Fibroblast of lung (primary cell): ENCODE results near the gene TBXAS1. TPM values are rescaled to one million over a fixed set of nuclear protein-coding genes. Genes with fewer than 3 reads are reported as not detected.

Experiments used
- DNase-seq, 2 donors: peaks; one replicate each; pipeline versions ENCODE4 v3.0.0 to v3.0.0-alpha.2; 2010; ENCODE audit warnings: low read depth in 2 of 2
- H2AFZ ChIP-seq: 2 replicates; pipeline ENCODE4 v1.5.1; 2012; ENCODE audit warnings: low read length, control low read depth, inconsistent platforms
- H3K27ac ChIP-seq: 2 replicates; pipeline ENCODE4 v1.5.1; 2011; ENCODE audit warnings: low read length, control low read depth; ENCODE audit not compliant: insufficient read depth
- H3K27me3 ChIP-seq: 2 replicates; pipeline ENCODE4 v1.5.1; 2011; ENCODE audit warnings: mild to moderate bottlenecking, low read length; ENCODE audit not compliant: control insufficient read depth, insufficient read depth
- H3K36me3 ChIP-seq: 2 replicates; pipeline ENCODE4 v1.5.1; 2011; ENCODE audit warnings: low read length; ENCODE audit not compliant: control insufficient read depth, insufficient read depth
- H3K4me1 ChIP-seq: 2 replicates; pipeline ENCODE4 v1.5.1; 2011; ENCODE audit warnings: low read length; ENCODE audit not compliant: control insufficient read depth, insufficient read depth; ENCODE audit errors: extremely low read depth
- H3K4me2 ChIP-seq: 2 replicates; pipeline ENCODE4 v1.5.1; 2011; ENCODE audit warnings: low read length, control low read depth; ENCODE audit not compliant: insufficient read depth; ENCODE audit errors: extremely low read depth
- H3K4me3 ChIP-seq, 4 experiments: fragments of 200-600 bp in 1 of 4; sonication (generic) in 1 of 4; replicated peaks in 1 of 4; 2 replicates each; pipeline ENCODE4 v1.5.1; 2011 to 2016; ENCODE audit warnings: low read length in 4 of 4, low read depth in 3 of 4, mild to moderate bottlenecking in 3 of 4, control low read depth in 2 of 4, inconsistent platforms in 1 of 4, mixed read lengths in 1 of 4; ENCODE audit not compliant: insufficient read depth in 1 of 4; ENCODE audit errors: control extremely low read depth in 1 of 4
- H3K79me2 ChIP-seq: 2 replicates; pipeline ENCODE4 v1.5.1; 2012; ENCODE audit warnings: mild to moderate bottlenecking, low read length, inconsistent platforms; ENCODE audit not compliant: control insufficient read depth, insufficient read depth
- H3K9ac ChIP-seq: 2 replicates; pipeline ENCODE4 v1.5.1; 2011; ENCODE audit warnings: mild to moderate bottlenecking, low read length, control low read depth; ENCODE audit not compliant: insufficient read depth
- H3K9me3 ChIP-seq: 2 replicates; pipeline ENCODE4 v1.5.1; 2012; ENCODE audit warnings: low read depth, low read length; ENCODE audit not compliant: control insufficient read depth, insufficient read depth
- H4K20me1 ChIP-seq: 2 replicates; pipeline ENCODE4 v1.5.1; 2011; ENCODE audit warnings: low read length; ENCODE audit not compliant: control insufficient read depth, insufficient read depth; ENCODE audit errors: extremely low read depth
- EZH2 ChIP-seq: IDR thresholded peaks from 2 replicates; pipeline ENCODE4 v1.5.1; 2012; ENCODE audit warnings: low read length, control low read depth, mild to moderate bottlenecking; ENCODE audit errors: missing control alignments
- polyA plus RNA-seq, 2 donors: library from polyadenylated mRNA; depleted of rRNA in 1 of 2; stranded (reverse) in 1 of 2; unstranded in 1 of 2; fragments of >200 nt; gene quantifications; 2 replicates each; pipeline ENCODE4 v1.2.1, GENCODE V29; 2011 to 2012; ENCODE audit warnings: missing spikeins in 1 of 2
- total RNA-seq: library from RNA; depleted of rRNA; stranded (reverse); fragments of >200 nt; gene quantifications from 2 replicates; pipeline ENCODE4 v1.2.1, GENCODE V29; 2014
- TF ChIP-seq, protein P1 (sequence below), 2 donors: IDR thresholded peaks in 1 of 2; conservative IDR thresholded peaks in 1 of 2; 1 replicate in 1 of 2; 2 replicates in 1 of 2; pipeline ENCODE4 v1.5.1; 2011 to 2012; ENCODE audit warnings: low read length in 2 of 2, control low read depth in 1 of 2, inconsistent platforms in 1 of 2, low read depth in 1 of 2, mild to moderate bottlenecking in 1 of 2

The TBXAS1 gene
- total and polyA plus RNA-seq, 2 donors (not counting 1 experiment from before 2014, with no cell fraction given) = 1.5 to 2.1 TPM

DNA sequence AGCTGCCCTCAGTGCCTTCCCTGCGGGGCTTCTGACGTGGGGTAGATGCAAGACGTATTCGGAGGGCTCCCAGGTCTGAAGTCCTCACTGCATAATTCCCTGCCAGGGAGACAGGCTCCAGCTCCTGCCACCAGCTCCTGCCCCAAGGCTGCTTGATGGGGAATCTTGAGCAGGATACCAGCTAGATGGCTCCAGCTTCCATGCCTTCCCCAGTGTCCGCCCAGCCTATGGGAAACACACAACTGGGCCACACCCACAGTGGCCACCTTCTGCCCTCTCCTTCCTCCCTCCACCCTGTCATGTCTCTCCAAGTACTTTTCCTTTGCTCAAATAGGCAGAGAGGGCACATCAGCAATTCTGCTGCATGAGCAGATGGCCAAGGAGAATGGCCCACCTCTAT lies 137.9 kb downstream of the TBXAS1 start:
- H3K36me3 ChIP-seq = no peaks in the 10 kb centered on the region
- H3K4me3 ChIP-seq = no peak overlapping the region
- no peak overlapping the region for H2AFZ ChIP-seq
- H3K79me2 ChIP-seq = no peaks in the 10 kb centered on the region
- no peak for TF ChIP-seq EZH2
- TF ChIP-seq, protein P1, sequence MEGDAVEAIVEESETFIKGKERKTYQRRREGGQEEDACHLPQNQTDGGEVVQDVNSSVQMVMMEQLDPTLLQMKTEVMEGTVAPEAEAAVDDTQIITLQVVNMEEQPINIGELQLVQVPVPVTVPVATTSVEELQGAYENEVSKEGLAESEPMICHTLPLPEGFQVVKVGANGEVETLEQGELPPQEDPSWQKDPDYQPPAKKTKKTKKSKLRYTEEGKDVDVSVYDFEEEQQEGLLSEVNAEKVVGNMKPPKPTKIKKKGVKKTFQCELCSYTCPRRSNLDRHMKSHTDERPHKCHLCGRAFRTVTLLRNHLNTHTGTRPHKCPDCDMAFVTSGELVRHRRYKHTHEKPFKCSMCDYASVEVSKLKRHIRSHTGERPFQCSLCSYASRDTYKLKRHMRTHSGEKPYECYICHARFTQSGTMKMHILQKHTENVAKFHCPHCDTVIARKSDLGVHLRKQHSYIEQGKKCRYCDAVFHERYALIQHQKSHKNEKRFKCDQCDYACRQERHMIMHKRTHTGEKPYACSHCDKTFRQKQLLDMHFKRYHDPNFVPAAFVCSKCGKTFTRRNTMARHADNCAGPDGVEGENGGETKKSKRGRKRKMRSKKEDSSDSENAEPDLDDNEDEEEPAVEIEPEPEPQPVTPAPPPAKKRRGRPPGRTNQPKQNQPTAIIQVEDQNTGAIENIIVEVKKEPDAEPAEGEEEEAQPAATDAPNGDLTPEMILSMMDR (conservative IDR thresholded peaks at IDR 0.05 in 1 of 2, IDR thresholded peaks at IDR 0.05 in 1 of 2; ENCODE audit: low read depth in 1 of 2, low read length in 2 of 2) = no peak
- H3K27me3 ChIP-seq = peaks cover 6% of the 10 kb centered on the region
- no peaks in the 10 kb centered on the region for H4K20me1 ChIP-seq
- no peaks in the 10 kb centered on the region for H3K9me3 ChIP-seq
- H3K4me1 ChIP-seq = no peaks in the 10 kb centered on the region
- no peak overlapping the region for H3K27ac ChIP-seq
- no peak overlapping the region for H3K9ac ChIP-seq
- no peak overlapping the region for H3K4me2 ChIP-seq
- no peak for DNase-seq

- no peak overlapping the region for H2AFZ ChIP-seq
- no peaks in the 10 kb centered on the region for H3K36me3 ChIP-seq
- H3K4me1 ChIP-seq = no peaks in the 10 kb centered on the region
Observed at GRCh38 chr7:139968931-139969330, 139.9 kb downstream of the TBXAS1 start.

DNA sequence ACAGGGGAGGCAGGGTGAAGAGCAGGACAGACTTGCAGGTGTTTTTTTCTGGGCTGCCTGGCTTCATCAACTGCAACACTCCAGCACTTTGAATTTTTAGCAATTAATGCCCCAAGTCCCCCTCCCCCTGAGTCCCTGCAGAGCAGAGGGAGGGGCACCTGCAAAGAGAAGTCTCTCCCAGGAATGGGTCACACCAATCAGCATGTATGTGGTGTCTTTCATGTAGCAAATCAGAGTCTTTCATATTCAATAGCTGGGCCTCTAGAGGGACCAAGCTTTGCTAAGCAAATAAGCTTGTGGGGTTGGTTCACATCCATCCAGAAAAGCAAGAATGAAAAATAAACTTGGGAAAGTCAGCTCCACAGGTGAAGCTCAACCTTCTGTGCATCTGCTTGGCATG lies 143.0 kb downstream of the TBXAS1 start:
- Histone ChIP-seq H3K36me3 (no peaks in the 10 kb centered on the region), H3K4me3 (no peak overlapping the region), H3K4me1 (no peaks in the 10 kb centered on the region), H3K27me3 (peaks cover 13% of the 10 kb centered on the region), H3K9ac (no peak overlapping the region), H3K4me2 (no peak overlapping the region), H3K9me3 (no peaks in the 10 kb centered on the region), H2AFZ (no peak overlapping the region), H4K20me1 (no peaks in the 10 kb centered on the region), H3K27ac (no peak overlapping the region), H3K79me2 (no peaks in the 10 kb centered on the region)
- DNase-seq = no peak
- TF ChIP-seq EZH2 = no peak
- TF ChIP-seq, protein P1 (conservative IDR thresholded peaks at IDR 0.05 in 1 of 2, IDR thresholded peaks at IDR 0.05 in 1 of 2; ENCODE audit: low read depth in 1 of 2, low read length in 2 of 2) = no peak

More at GRCh38 chr7:139968931-139969330, 139.9 kb downstream of the TBXAS1 start:
- Histone ChIP-seq H4K20me1 (no peaks in the 10 kb centered on the region), H3K4me3 (no peak overlapping the region), H3K79me2 (no peaks in the 10 kb centered on the region), H3K27ac (no peak overlapping the region), H3K9me3 (no peaks in the 10 kb centered on the region), H3K4me2 (no peak overlapping the region), H3K9ac (no peak overlapping the region), H3K27me3 (peaks cover 13% of the 10 kb centered on the region)
- TF ChIP-seq, protein P1 (conservative IDR thresholded peaks at IDR 0.05 in 1 of 2, IDR thresholded peaks at IDR 0.05 in 1 of 2; ENCODE audit: low read depth in 1 of 2, low read length in 2 of 2) = no peak
- TF ChIP-seq EZH2 = no peak
- DNase-seq = no peak
